K562 (cell line): Measurements from ENCODE around the gene COX6A1. TPM values are rescaled to one million over a fixed set of nuclear protein-coding genes. Genes with fewer than 3 reads are reported as not detected.

Source experiments
- ATAC-seq: fragments of 200-7000 bp; cut with Tn5 transposase; 3 replicates; pipeline ENCODE4 v1.9.1; 2020; ENCODE audit warnings: moderate library complexity
- BruUV-seq: library from RNA; stranded (reverse); fragments of 400-500 nt; replicated peaks from 2 replicates; lab custom pipeline; 2021; lab: Mats Ljungman, UMichigan
- CTCF ChIA-PET: fragments of 300-600 bp; formaldehyde crosslinking; extraction: SDS; loops from one replicate; lab custom pipeline; 2021; ENCODE audit warnings: low intra/inter-chr PET ratio; lab: Yijun Ruan, JAX
- POLR2A ChIA-PET: fragments of 300-600, 350-650 bp; sonication (Branson Sonifier 250); formaldehyde crosslinking; extraction: SDS; loops from one replicate; lab custom pipeline; 2021; ENCODE audit warnings: antibody characterized with exemption, inconsistent platforms; lab: Yijun Ruan, JAX
- DNase-seq, 4 experiments: peaks; one replicate each; pipeline versions ENCODE4 v3.0.0 to v3.0.0-alpha.2; 2011 to 2018; ENCODE audit warnings: low spot score in 3 of 4, mixed read lengths in 3 of 4; ENCODE audit errors: extremely low read depth in 1 of 4
- FAIRE-seq: peaks from 2 replicates; lab custom pipeline; 2011; peaks lifted over from hg19 to GRCh38; lab: Jason Lieb, UNC
- H2AFZ ChIP-seq: 2 replicates; pipeline ENCODE4 v1.6.0; 2011; ENCODE audit warnings: low read depth, low read length, control low read depth, inconsistent platforms
- H3K27ac ChIP-seq: fragments of 200-600 bp; 3 replicates; pipeline ENCODE4 v1.8.0; 2011; ENCODE audit warnings: low read depth, mild to moderate bottlenecking, control low read depth, inconsistent platforms, low read length, moderate library complexity, mixed read lengths; ENCODE audit errors: extremely low read depth
- H3K27me3 ChIP-seq, 2 experiments: fragments of 300-600 bp in 1 of 2; 2 replicates in 1 of 2; 3 replicates in 1 of 2; pipeline versions ENCODE4 v1.6.0 to v1.8.0; 2011; ENCODE audit warnings: inconsistent platforms in 2 of 2, low read length in 2 of 2, mild to moderate bottlenecking in 1 of 2, mixed read lengths in 1 of 2, moderate library complexity in 1 of 2; ENCODE audit not compliant: control insufficient read depth in 2 of 2, insufficient read depth in 2 of 2
- H3K36me3 ChIP-seq: fragments of 300-600 bp; 3 replicates; pipeline ENCODE4 v1.8.0; 2011; ENCODE audit warnings: mild to moderate bottlenecking, low read length, inconsistent platforms; ENCODE audit not compliant: control insufficient read depth, insufficient read depth
- H3K4me1 ChIP-seq, 2 experiments: fragments of 200-600 bp in 1 of 2; replicated peaks in 1 of 2; 2 replicates in 1 of 2; 3 replicates in 1 of 2; pipeline versions ENCODE4 v1.5.1 to v1.8.0; 2011; ENCODE audit warnings: inconsistent platforms in 2 of 2, low read length in 2 of 2, mild to moderate bottlenecking in 1 of 2, mixed read lengths in 1 of 2, moderate library complexity in 1 of 2; ENCODE audit not compliant: control insufficient read depth in 2 of 2, insufficient read depth in 2 of 2
- H3K4me2 ChIP-seq: 2 replicates; pipeline ENCODE4 v1.6.1; 2011; ENCODE audit warnings: low read length, control low read depth, inconsistent platforms, mixed read lengths; ENCODE audit not compliant: insufficient read depth
- H3K4me3 ChIP-seq: fragments of 200-600 bp; sonication (generic), shearing (Covaris generic); 2 replicates; pipeline ENCODE4 v1.5.1; 2016; ENCODE audit warnings: control low read depth, inconsistent platforms
- H3K79me2 ChIP-seq: fragments of 200-600 bp; 3 replicates; pipeline ENCODE4 v1.8.0; 2011; ENCODE audit warnings: low read length, inconsistent platforms; ENCODE audit not compliant: control insufficient read depth, insufficient read depth
- H3K9ac ChIP-seq, 2 experiments: 2 replicates each; pipeline versions ENCODE4 v1.6.0 to v1.6.1; 2011; ENCODE audit warnings: low read depth in 2 of 2, low read length in 2 of 2, control low read depth in 1 of 2, inconsistent platforms in 1 of 2, mild to moderate bottlenecking in 1 of 2, mixed read lengths in 1 of 2; ENCODE audit not compliant: insufficient read depth in 1 of 2
- H3K9me1 ChIP-seq: one replicate; pipeline ENCODE4 v1.6.0; 2011; ENCODE audit warnings: inconsistent platforms, mild to moderate bottlenecking, low read length, moderate library complexity; ENCODE audit not compliant: control insufficient read depth, insufficient read depth
- H3K9me3 ChIP-seq: replicated peaks from 2 replicates; pipeline ENCODE4 v1.5.1; 2011; ENCODE audit warnings: low read depth, low read length, inconsistent platforms; ENCODE audit not compliant: control insufficient read depth, insufficient read depth
- H4K20me1 ChIP-seq: replicated peaks from 2 replicates; pipeline ENCODE4 v1.6.1; 2011; ENCODE audit warnings: low read length, inconsistent platforms, mixed read lengths; ENCODE audit not compliant: control insufficient read depth, insufficient read depth
- BCOR ChIP-seq: fragments of 450-650 bp; IDR thresholded peaks from 2 replicates; pipeline ENCODE4 v1.6.1; 2016
- BMI1 ChIP-seq: fragments of 150-350 bp; IDR thresholded peaks from 2 replicates; pipeline ENCODE4 v1.6.1; 2014; ENCODE audit warnings: low read length
- CC2D1A ChIP-seq: fragments of 450-650 bp; IDR thresholded peaks from 2 replicates; pipeline ENCODE4 v1.6.1; 2017; ENCODE audit warnings: mild to moderate bottlenecking
- COPS2 ChIP-seq: fragments of 450-650 bp; conservative IDR thresholded peaks from 2 replicates; pipeline ENCODE4 v1.6.1; 2016; ENCODE audit warnings: mild to moderate bottlenecking, moderate library complexity
- CTBP1 ChIP-seq: fragments of 450-650 bp; IDR thresholded peaks from 2 replicates; pipeline ENCODE4 v1.6.1; 2016; ENCODE audit warnings: borderline replicate concordance
- MXI1 ChIP-seq: IDR thresholded peaks from 2 replicates; pipeline ENCODE4 v1.6.1; 2011; ENCODE audit warnings: low read depth, mild to moderate bottlenecking, improper control_type of control experiment, low read length
- PCBP1 ChIP-seq: fragments of 200-400 bp; formaldehyde crosslinking; IDR thresholded peaks from 2 replicates; pipeline ENCODE4 v1.6.1; 2018; ENCODE audit warnings: mild to moderate bottlenecking, low read depth, low read length; ENCODE audit not compliant: poor library complexity, severe bottlenecking
- RBM25 ChIP-seq: fragments of 200-400 bp; formaldehyde crosslinking; IDR thresholded peaks from 2 replicates; pipeline ENCODE4 v1.6.1; 2018; ENCODE audit warnings: low read length, low read depth, moderate library complexity; ENCODE audit not compliant: severe bottlenecking
- RBM34 ChIP-seq: fragments of 200-400 bp; formaldehyde crosslinking; IDR thresholded peaks from 2 replicates; pipeline ENCODE4 v1.6.1; 2018; ENCODE audit warnings: low read length, borderline replicate concordance; ENCODE audit not compliant: insufficient read depth
- RFX1 ChIP-seq: fragments of 450-650 bp; IDR thresholded peaks from 2 replicates; pipeline ENCODE4 v1.6.1; 2016; ENCODE audit warnings: mild to moderate bottlenecking, moderate library complexity
- ZNF583 ChIP-seq: fragments of 250-450 bp; sonication (Bioruptor Pico); IDR thresholded peaks from 2 replicates; pipeline ENCODE4 v1.4.0; 2020
- ZNF668 ChIP-seq: fragments of 250-450 bp; sonication (Bioruptor Pico); IDR thresholded peaks from 2 replicates; pipeline ENCODE4 v1.8.0; 2022; ENCODE audit warnings: mild to moderate bottlenecking, inconsistent platforms
- WGBS: fragments of 100-300 bp; shearing (Covaris generic); methylation state at CpG from one replicate; pipeline ENCODE4 v1.1.6; 2016; ENCODE audit warnings: low coverage, mixed read lengths; ENCODE audit not compliant: insufficient coverage; ENCODE audit errors: missing lambda C conversion rate; 5-methylcytosine and 5-hydroxymethylcytosine counted together
- in situ Hi-C: fragments of 300-500 bp; cut with MboI; formaldehyde crosslinking; loops from 4 replicates; pipeline ENCODE4 v1.15.0; 2018; ENCODE audit warnings: inconsistent platforms, mixed read lengths
- intact Hi-C: fragments of 100-400 bp; cut with micrococcal nuclease; formaldehyde crosslinking; loops from 2 replicates; pipeline ENCODE4 v1.14.2; 2022
- polyA plus RNA-seq, 8 experiments: library from polyadenylated mRNA; depleted of rRNA in 4 of 8; stranded (reverse) in 5 of 8; unstranded in 3 of 8; fragments of >200 nt; fragmentation: Nextera tagmentation in 2 of 8; fragmentation: Illumina TruSeq in 1 of 8; extraction: Ambion mirVana in 2 of 8; extraction: Trizol in 1 of 8; gene quantifications; 2 replicates each; pipeline versions ENCODE4 v1.2.1 to v1.2.3, GENCODE V29; 2011 to 2014; ENCODE audit warnings: inconsistent platforms in 1 of 8, missing spikeins in 1 of 8
- total RNA-seq, 7 experiments: library from RNA; depleted of rRNA in 6 of 7; stranded (reverse); fragments of >200 nt in 6 of 7; fragmentation: Illumina TruSeq in 2 of 7; extraction: Trizol in 2 of 7; gene quantifications; 2 replicates each; pipeline versions ENCODE4 v1.2.1 to v1.2.3, GENCODE V29; 2011 to 2021; ENCODE audit warnings: low replicate concordance in 1 of 7
- TF ChIP-seq, protein P1 (sequence below): fragments of 250-450 bp; sonication (Bioruptor Pico); IDR thresholded peaks from 2 replicates; pipeline ENCODE4 v1.5.0; 2022; ENCODE audit warnings: mild to moderate bottlenecking
- TF ChIP-seq, protein P2 (sequence below): fragments of 200-800 bp; sonication (Bioruptor generic); IDR thresholded peaks from 2 replicates; pipeline ENCODE4 v1.6.1; 2016; ENCODE audit warnings: missing genetic modification characterization, missing compliant biosample characterization

Gene COX6A1
- total and polyA plus RNA-seq, 9 of the 15 experiments (the other 6 are each of a cell fraction or from before 2014, with no cell fraction given) = 414 to 4,142 (median 931) TPM

DNA sequence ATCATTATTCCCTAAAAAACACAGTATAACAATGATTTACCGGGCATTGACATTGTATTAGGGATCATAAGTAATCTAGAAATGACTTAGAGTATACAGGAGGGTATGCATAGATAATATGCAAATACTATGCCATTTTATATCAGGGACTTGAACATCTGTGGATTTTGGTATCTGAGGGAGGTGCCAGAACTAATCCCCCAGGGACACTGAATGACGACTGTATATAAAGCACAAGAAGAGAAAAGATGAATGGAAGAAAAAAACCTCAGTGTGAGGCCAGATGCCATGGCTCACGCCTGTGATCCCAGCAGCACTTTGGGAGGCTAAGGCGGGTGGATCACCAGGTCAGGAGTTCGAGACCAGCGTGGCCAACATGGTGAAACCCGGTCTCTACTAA is 25.5 kb upstream of the COX6A1 start (continued):
- TF ChIP-seq, protein P1, sequence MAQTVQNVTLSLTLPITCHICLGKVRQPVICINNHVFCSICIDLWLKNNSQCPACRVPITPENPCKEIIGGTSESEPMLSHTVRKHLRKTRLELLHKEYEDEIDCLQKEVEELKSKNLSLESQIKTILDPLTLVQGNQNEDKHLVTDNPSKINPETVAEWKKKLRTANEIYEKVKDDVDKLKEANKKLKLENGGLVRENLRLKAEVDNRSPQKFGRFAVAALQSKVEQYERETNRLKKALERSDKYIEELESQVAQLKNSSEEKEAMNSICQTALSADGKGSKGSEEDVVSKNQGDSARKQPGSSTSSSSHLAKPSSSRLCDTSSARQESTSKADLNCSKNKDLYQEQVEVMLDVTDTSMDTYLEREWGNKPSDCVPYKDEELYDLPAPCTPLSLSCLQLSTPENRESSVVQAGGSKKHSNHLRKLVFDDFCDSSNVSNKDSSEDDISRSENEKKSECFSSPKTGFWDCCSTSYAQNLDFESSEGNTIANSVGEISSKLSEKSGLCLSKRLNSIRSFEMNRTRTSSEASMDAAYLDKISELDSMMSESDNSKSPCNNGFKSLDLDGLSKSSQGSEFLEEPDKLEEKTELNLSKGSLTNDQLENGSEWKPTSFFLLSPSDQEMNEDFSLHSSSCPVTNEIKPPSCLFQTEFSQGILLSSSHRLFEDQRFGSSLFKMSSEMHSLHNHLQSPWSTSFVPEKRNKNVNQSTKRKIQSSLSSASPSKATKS (CRISPR knock-in tag) = no peak
- TF ChIP-seq COPS2 = no peak
- no peak for TF ChIP-seq CTBP1
- no peak for TF ChIP-seq RBM34
- TF ChIP-seq RFX1 = no peak
- TF ChIP-seq MXI1 = no peak
- TF ChIP-seq, all 486 proteins: peak for 0

DNA sequence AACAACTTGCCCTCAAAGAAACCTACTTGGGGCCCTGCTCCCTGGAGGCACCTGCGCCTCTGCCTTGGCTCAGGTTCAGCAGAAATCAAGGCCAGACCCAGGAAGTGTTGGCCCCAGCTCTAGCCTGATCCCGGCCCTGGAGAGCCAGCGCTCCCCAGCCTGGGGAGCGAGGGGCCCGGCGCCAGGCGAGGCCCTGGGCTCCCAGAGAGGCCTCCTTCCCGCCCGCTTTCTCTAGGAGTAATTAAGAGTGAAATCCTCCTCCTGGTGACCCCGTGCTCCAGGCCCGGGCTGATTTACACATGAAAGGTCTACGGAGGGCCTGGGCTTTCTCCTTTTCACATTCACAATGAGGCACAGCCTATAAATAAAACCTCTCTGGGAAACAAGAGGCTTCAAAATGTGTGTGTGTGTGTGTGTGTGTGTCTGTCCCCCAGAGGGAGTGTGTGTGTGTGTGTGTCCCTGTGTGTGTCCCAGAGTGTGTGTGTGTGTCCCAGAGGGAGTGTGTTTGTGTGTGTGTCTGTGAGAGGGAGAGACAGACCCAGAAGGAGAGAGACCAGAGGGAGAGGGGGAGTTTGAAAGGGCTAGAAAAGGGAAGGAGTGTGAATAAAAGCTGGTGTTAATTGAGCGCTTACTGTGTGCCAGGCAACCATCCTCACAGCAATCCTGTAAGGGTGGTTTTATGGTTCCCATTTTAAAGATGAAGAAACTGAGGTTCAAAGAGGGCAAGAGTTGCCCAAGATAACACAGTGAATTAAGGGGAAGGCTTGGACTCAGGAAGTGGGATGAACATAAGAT is 23.8 kb upstream of the COX6A1 start:
- FAIRE-seq = peak; percentile 11
- no peak overlapping the region for H3K27ac ChIP-seq
- peak; percentile 39 for ATAC-seq
- BruUV-seq = no TSS peak
- H3K4me3 ChIP-seq = no peak overlapping the region
- H3K27me3 ChIP-seq = peaks cover 7 to 12% of the 10 kb centered on the region in 2 experiments; a peak in 4 of 5 replicates
- no peak overlapping the region for H3K4me2 ChIP-seq
- no peaks in the 10 kb centered on the region for H3K36me3 ChIP-seq
- no peaks in the 10 kb centered on the region for H3K79me2 ChIP-seq
- H3K9ac ChIP-seq = no peak overlapping the region
- peak in 1 of 4 experiments; percentile 8 for DNase-seq
- H2AFZ ChIP-seq = peak overlapping the region; percentile 16; the same call in 1 of the 2 replicates
- H3K9me1 ChIP-seq = no peaks in the 10 kb centered on the region
- in situ Hi-C loops (no loop called here), intact Hi-C loops (no loop called here)
- POLR2A ChIA-PET = interaction anchor here (0.6 kb wide), 1 partner anchor 12 kb away, joined by 3 read pairs; no protein-coding TSS in a partner anchor
- peaks cover 0 to 4% of the 10 kb centered on the region in 2 experiments; a peak in 2 of 5 replicates for H3K4me1 ChIP-seq
- no peaks in the 10 kb centered on the region for H4K20me1 ChIP-seq
- H3K9me3 ChIP-seq = no peaks in the 10 kb centered on the region
- 35% methylated on average over 13 of the region's 13 CpGs for WGBS
- CTCF ChIA-PET = no interaction called here
- TF ChIP-seq RBM25 (peak; percentile 52), ZNF668 (CRISPR knock-in tag) (no peak), BCOR (peak; percentile 69), ZNF583 (no peak), BMI1 (no peak), CC2D1A (no peak), PCBP1 (no peak)
- TF ChIP-seq, protein P2, sequence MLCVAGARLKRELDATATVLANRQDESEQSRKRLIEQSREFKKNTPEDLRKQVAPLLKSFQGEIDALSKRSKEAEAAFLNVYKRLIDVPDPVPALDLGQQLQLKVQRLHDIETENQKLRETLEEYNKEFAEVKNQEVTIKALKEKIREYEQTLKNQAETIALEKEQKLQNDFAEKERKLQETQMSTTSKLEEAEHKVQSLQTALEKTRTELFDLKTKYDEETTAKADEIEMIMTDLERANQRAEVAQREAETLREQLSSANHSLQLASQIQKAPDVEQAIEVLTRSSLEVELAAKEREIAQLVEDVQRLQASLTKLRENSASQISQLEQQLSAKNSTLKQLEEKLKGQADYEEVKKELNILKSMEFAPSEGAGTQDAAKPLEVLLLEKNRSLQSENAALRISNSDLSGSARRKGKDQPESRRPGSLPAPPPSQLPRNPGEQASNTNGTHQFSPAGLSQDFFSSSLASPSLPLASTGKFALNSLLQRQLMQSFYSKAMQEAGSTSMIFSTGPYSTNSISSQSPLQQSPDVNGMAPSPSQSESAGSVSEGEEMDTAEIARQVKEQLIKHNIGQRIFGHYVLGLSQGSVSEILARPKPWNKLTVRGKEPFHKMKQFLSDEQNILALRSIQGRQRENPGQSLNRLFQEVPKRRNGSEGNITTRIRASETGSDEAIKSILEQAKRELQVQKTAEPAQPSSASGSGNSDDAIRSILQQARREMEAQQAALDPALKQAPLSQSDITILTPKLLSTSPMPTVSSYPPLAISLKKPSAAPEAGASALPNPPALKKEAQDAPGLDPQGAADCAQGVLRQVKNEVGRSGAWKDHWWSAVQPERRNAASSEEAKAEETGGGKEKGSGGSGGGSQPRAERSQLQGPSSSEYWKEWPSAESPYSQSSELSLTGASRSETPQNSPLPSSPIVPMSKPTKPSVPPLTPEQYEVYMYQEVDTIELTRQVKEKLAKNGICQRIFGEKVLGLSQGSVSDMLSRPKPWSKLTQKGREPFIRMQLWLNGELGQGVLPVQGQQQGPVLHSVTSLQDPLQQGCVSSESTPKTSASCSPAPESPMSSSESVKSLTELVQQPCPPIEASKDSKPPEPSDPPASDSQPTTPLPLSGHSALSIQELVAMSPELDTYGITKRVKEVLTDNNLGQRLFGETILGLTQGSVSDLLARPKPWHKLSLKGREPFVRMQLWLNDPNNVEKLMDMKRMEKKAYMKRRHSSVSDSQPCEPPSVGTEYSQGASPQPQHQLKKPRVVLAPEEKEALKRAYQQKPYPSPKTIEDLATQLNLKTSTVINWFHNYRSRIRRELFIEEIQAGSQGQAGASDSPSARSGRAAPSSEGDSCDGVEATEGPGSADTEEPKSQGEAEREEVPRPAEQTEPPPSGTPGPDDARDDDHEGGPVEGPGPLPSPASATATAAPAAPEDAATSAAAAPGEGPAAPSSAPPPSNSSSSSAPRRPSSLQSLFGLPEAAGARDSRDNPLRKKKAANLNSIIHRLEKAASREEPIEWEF (CRISPR knock-in tag) = no peak
